ENCODE data around the gene LCAT.

LCAT gene

DNA sequence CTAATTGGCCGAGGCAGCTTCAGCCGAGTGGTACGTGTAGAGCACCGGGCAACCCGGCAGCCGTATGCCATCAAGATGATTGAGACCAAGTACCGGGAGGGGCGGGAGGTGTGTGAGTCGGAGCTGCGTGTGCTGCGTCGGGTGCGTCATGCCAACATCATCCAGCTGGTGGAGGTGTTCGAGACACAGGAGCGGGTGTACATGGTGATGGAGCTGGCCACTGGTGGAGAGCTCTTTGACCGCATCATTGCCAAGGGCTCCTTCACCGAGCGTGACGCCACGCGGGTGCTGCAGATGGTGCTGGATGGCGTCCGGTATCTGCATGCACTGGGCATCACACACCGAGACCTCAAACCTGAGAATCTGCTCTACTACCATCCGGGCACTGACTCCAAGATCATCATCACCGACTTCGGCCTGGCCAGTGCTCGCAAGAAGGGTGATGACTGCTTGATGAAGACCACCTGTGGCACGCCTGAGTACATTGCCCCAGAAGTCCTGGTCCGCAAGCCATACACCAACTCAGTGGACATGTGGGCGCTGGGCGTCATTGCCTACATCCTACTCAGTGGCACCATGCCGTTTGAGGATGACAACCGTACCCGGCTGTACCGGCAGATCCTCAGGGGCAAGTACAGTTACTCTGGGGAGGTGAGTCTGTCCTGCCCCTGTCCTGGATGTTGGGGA, 34.7 kb downstream of the LCAT start:
- DNase-seq (ENCODE audit: low spot score) = no peak

DNA sequence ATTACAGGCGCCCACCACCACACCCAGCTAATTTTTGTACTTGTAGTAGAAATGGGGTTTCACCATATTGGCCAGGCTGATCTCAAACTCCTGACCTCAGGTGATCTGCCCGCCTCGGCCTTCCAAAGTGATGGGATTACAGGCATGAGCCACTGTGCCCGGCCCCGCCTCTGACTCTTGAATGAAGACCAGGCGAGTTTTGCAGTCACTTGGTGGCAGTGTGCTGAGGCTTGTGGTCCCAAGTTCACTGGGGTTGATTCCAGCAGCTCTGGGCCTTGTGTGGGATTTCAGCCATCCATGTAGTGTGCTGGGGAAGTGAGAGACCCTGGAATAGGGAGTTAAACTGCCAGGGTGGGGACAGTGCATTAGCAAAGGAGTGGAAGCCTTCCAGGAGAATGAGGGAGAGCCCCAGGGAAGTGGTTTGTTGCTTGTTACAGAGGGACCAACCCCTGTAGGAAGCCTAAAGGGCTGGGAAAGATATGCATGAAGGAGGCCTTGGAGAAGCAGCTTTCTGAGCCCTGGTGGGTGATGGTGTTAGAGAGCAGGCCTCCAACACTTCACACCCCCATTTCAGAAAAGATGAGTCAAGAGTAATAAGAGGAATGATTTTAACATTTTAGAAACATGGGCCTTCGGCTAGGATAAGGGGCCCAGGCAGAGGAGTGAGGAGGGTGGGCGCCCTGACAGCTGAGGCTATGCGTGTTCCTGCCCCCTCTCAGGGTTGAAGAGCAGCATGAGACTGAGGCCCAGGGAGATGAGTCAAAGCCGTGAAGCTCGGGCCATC, 36.3 kb downstream of the LCAT start:
- DNase-seq (ENCODE audit: low spot score) = no peak

DNA sequence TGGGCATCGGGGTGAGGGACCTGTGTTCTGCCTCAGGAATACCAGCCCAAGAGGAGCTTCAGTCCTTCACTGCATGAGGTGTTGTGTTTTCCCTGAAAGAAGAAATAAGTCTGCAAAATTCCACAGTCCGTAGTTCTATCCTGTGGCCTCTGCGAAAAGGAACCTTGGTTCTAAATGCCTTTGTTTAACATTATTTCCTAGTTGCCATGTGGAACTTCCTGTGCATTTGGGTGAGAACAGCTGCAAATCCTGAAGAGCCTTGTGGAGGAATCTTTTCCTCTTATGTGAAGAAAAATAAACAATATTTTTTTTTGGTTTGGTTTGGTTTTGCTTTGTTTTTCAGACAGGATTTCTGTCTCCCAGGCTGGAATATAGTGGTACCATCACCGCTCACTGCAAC, 41.1 kb downstream of the LCAT start:
- no peak for DNase-seq (ENCODE audit: low spot score)

DNA sequence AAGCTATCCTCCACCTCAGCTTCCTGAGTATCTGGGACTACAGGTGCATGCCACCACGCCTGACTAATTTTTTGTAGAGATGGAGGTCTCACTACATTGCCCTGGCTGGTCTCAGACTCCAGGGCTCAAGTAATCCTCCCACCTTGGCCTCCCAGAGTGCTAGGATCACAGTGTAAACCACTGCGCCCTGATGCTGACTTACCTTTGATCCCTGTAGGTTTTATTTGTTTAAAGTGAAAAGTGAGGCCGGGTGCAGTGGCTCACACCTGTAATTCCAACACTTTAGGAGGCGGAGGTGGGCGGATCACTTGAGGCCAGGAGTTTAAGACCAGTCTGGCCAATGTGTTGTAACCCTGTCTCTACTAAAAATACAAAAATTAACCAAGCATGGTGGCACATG, 42.2 kb downstream of the LCAT start:
- DNase-seq (ENCODE audit: low spot score) = no peak

DNA sequence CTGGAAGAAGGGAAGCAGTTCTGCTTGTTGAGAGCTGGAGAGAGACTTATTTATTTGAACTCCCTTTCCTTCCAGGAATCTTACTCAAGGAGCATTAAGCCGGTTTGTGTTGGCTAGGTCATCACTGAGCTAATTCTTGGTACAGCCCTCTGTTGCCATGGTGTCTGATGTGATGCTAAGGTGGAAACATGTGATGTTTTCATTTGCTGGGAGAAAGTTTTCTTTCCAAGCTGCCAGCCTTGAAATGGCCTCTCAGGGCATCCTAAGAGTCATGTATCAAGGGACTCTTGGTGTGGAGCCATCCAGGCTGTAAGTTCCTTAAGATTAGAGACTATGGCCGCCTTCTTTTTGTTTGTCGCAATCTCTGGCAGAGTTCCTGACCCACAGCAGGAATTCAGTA, 46.7 kb downstream of the LCAT start:
- peak; percentile 20 for DNase-seq (ENCODE audit: low spot score)

DNA sequence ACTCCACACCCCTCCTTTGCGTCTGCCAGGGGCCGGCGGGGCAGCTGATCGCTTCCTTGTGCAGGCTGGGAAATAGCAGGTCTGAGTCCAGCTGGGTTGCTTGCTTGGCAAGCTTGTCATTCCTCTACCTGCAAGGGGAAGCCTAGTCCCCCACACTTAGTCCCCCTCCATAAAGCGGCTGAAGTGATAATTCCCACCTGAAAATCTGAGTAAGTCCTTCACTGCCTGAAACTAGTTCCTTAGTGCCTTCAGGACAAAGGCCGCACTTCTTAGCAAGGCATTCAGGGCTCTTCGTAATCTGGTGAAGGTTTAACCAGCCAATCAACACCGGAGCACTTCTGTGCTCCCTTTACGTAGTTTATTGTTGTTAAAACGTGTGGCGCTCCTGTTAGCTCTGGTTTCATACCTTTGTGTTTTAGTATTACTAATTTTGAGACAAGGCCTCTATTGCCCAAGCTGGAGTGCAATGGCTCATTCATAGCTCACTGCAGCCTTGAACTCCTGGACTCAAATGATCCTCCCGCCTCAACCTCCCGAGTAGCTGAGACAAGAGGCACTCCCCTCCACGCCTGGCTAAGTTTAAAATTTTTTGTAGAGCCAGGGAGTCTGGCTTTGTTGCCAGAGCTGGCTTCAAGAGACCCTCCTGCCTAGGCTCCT, 50.0 kb downstream of the LCAT start:
- DNase-seq (ENCODE audit: low spot score) = no peak

DNA sequence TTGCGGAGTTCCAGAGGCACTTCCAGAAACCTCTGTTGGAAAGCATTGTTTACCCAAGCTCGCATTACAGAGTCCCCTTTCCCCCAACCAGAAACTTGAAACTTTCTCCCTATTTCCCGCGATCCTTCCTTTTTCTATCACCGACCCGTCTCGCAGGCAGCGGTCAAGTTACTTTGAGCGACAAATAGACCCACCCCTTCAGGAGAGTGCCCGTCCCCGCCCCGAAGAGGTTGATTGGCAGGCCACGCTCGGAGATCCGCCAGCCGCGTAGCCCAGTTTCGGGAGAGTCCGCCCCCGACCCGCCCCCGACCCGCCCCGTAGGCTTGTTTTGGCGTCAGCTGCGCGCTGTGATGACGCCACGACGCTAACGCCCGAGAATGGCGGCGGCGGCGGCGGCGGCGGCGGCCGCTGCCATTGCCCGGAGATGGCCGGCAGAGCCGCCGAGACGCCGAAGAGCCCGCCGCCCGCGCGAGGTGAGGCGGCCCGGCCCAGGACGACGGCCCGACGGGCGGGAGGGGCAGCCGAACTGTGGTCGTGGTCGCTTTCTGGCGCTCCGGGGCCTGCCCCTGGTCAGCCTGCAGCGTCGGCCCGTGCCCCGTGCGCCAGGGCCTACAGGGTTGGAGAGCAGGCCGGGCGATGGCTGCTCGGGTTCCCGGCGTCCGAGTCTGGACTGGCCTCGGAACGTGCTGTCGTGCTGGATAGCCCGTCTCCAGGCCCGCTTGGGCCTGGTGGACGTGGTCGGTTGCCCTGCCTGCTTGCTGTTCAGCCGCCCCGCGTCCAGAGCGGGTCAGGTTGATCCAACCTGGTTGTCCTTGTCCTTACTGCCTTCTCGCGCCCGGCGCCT, 50.8 kb downstream of the LCAT start, which contains the start of gene PSKH1:
TSS of gene PSKH1 (plus strand) at position 356 of the 844 bp plus-strand sequence. CDS start 15,496 bp downstream, outside the sequence.
- peak; percentile 97 for DNase-seq (ENCODE audit: low spot score)

DNA sequence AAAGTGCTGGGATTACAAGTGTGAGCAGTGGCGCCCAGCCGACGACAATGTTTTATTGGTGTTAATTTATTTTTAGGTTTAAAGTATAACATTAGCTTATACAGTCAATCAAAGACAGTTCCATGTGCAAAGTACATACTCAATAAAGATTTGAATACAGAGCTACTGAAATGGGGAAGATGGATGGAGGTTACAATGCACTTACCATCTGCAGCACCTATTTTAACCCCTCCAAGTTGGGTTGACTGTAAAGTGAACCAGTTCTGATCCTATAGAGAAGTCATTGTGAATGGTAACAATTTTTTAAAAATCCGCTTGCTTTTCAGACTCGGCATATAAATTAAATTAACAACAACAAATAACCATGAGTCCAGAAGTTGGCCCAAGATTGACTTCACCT, 51.5 kb downstream of the LCAT start:
- no peak for DNase-seq (ENCODE audit: low spot score)

Data from RKO (cell line).